Anterior cingulate cortex (tissue), 58 donors: ENCODE measurements around the gene LONP1.

Experiments
- DNase-seq, 58 donors: peaks; one replicate each; lab custom pipeline; 2025; lab: John Stamatoyannopoulos, UW

The LONP1 gene

DNA sequence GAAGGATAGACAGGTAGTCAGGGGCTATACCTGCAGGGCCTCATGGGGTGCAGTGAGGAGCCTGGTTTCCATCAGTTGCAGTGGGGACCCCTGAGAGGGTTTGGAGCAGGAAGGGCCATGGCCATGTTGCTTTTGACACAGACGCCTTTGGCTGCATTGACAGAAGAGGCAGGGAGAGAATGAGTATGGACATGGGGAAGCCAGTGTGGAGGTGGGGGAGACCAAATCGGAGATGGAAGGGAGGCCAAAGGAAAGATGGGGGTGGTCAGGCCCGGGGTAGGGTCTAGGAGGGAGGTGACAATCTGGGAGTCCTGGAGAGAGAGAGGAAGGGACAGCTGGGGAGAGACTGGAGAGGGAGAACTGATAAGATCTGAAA lies 37.9 kb downstream of the LONP1 start:
- DNase-seq, result no peak

DNA sequence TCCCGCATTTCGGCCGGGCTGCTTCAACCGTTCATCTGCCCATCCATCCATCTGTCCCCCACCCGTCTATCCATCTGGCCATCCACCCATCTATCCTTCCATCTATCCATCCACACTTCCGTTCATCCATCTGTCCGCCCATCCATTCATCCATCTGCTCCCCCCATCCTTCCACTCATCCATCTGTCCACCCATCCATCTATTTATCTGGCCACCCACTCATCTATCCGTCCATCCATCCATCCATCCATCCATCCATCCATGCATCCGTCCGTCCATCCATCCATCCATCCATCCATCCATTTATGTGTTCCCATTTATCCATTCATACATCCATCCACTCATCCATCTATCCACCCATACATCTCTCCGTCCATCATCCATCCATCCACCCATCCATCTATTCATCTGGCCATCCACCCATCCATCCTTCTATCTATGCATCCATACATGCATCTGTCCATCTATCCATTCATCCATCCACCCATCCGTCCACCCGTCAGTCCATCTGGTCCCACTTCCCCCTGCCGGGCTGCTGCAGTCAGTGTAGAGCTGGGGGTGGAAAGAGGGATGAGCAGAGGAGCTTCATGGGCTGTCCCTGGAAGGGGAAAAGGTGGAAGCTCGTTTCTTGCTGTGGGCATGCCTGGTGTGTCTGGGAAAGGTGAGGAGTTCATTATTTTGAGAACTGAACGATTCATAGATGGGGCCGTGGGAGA lies 38.4 kb downstream of the LONP1 start:
- peak in 2 of 58 donors; percentile 9 to 24 for DNase-seq

DNA sequence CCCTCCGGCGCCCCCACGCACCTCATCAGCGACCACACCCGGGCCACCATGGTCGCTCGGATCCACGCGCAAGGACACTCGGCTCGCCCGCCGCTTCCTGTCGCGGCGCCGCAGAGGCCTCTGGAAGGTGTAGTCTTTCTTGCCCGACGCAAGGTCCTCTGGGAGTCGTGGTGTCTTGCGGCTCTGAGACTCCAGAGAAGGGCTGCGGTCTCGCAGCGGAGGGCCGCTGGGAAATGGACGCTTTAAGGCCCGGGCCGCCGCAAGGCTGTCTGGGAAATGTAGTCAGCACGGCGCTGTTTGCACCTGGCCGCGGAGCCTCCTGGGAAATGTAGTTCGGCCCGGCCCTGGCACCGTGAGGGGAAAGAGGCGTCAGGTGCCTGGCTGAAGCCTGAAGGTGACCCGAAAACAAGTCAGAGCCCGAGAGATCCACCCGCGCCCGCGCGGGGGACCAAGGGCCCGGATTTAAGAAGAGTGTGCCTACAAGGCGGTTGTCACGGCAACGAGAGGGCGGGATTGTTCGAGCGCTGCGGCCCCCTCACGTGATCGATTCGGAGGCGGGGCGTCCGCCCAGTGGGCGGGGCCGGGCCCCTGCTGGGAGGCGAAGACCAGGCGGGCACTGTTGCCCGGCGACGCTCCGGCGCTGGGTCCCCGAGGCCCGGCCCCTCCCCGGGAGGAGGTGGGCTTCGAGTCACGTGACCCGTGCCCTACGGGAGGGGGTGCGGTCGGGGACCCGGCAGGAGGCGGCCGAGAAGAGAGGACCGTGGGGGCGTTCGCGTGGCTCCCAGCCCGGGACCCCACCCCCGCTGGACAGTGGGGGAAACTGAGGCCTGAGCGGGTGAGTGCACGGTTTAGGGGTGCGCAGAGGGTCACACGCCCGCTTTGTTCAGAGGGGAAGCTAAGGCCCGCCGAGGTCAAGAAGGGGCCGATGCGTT lies 39.2 kb downstream of the LONP1 start, which contains the start of the genes HSD11B1L and MICOS13:
Gene HSD11B1L (plus strand): TSS at position 591 of the 932 bp plus-strand sequence. CDS start 3,806 bp downstream, outside the sequence.
Gene MICOS13 (minus strand): TSS at position 80 of the 932 bp plus-strand sequence. CDS start 30 bp downstream, at position 50.
- peak; percentile 95 to 100 (median 99) for DNase-seq

DNA sequence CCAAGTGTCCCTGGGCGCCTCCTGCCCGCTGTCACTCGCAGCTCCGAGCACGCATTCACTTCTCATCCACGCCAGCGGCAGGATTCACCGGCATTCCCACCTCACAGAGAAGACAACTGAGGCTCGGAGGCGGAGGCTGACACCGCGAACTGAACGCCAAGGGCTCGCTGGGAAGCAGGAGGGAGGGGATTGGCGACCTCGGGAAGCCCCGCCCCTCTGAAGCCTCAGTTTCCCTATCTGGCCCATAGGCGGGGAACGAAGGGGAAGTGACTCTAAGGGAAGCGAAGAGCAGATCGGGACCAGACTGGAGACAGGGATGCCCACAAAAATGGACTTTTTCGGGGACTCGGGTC lies 39.9 kb downstream of the LONP1 start:
- peak in 21 of 58 donors; percentile 42 to 83 (median 72) for DNase-seq

DNA sequence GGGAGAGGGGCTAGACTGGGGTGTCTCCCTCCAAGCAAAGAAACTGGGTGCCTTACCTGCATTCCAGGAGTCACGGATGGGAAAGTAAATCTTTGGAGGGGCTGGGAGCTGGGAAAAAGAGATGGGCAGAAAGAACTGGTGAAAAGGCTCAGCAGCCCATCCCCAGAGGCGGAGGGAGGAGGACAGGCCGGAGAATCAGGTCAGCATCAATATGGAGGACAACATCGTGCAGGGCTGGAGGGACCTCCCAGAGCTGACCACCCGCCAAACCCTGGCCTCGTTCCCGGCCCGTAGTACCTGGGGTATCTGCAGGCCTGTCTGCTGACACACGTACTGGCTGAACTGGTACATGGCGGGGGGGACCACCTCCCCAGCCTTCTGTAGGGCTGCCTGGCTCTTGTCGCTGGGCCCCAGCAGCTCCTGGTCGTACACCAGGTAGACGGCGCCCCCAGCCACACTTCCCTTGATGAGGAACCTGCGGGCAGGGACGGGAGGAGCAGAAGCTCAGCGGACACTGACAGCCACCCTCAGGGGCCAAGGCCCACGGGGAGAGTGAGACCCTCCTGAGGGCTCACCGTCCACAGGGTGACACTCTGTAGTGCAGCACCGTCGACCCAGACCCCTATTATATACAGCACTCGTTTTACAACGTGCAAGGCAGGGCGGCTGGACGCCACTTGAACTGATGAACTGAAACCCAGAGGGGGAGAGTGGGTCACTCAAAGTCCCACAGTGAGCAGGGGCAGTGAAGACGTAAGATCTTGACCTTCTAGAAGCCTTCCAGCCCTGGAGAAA lies 40.5 kb downstream of the LONP1 start:
- peak in 1 of 58 donors; percentile 24 for DNase-seq

DNA sequence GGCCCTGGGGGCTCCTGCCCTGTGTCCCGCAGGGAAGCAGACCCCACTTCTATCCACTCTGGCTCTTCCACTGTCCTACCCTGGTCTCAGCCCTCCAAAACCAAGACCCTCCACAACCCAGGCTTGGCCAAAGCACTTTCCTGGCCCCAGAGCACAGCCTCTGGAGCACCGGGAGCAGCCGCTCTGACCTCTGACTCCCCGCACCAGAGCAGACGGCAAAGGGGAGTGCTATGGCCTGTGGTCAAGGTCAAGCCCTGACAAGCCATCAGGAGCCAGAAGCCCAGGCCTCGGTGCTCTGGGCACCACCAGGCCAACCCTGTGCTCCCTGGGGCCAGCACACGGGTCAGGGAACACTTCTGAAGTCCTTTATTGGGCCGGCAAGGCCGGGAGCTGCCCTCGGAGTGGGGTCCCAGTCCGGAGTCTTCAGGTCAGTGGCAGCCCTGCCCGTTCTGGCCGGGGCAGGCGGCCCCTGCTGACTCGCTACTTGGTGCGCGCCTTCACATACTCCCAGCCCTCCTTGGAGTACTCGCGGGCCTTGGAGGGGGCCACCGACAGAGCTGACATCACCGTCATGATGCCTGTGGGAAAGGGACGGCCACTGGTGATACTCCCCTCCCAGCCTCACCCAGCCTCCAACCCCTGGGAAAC lies 41.8 kb downstream of the LONP1 start:
- DNase-seq, result no peak

DNA sequence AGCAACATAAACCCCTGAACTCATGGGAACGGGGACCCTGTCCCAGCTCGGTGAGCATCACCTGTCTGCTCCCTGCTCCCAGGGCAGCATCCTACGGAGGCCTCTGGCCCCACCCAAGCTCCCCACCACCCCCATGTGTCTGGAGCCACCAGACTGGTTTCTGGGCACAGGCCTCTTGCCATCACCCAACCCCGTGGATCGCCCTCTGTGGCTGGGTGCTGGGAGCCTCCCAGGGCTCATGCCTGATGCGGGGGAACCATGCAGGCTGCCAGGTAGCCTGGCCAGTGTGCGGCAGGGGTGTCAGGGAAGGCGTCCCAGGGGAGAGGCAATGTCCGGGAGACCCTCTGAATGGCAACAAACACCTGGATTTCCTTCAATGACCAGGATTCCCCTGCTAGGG lies 42.4 kb downstream of the LONP1 start:
- no peak for DNase-seq

DNA sequence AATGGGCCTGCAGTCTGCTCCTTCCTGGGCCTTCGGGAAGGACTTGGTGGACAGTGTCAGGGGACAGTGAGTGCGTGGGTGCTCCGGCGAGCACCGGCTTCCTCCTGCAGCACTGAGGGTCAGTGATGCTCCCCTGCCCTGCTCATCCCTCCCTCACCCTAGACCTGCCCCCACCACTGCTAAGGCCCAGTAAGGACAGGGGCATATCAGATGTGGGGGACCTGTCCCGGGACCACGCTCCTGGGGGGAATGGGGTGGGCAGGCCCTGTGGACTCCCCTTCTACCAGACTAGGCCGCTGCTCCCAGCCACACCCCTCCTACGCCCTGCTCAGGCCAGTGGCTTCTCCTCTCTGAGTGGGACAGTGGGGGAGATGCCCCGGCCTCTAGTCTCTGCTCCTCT lies 42.8 kb downstream of the LONP1 start:
- DNase-seq, result no peak

DNA sequence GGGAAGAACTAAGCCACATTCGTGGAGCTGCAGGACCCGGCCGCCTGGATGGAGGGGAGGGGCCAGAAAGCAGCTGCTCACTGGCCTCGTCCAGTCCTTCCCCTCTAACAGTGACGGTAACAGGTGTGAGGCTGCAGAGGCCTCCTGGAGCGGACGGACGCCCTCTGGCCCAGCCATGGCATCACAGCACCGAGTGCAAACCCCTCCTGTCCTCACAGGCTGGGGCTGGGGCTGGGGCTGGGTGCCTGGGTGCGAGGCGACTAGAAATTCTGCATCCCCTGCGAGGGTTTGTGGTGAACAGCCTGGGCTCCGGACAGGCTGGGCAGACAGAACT lies 43.2 kb downstream of the LONP1 start:
- DNase-seq, result no peak

DNA sequence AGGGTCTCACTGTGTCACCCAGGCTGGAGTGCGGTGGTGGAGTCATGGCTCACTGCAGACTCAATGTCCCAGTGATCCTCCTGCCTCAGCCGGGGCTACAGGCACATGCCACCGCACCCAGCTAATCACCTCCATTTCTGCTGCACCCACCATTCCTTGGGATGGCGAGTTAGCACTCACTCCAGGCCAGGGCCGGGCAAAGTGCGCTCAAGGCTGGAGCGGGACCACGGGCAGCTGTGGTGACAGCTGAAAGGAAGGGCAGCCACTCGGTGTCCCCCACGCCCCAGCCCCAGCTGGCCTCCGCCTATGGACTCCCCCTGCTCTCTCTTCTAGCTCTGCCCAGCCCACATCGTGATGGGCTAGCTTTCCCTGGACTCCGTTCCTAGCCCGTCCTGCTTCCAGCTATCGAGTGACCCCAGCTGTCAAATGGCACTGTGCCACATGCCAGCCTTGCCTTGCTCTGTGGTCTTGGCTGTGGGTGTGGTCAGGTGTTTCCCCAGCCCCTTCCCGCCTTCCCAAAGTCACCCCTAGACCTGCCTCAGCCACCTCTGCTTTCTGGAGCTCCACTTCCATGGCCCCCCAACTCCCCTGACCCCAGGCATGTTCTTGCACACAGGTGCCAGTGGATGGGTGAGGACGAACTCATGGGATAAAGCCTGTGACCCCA lies 43.7 kb downstream of the LONP1 start:
- DNase-seq, result no peak

DNA sequence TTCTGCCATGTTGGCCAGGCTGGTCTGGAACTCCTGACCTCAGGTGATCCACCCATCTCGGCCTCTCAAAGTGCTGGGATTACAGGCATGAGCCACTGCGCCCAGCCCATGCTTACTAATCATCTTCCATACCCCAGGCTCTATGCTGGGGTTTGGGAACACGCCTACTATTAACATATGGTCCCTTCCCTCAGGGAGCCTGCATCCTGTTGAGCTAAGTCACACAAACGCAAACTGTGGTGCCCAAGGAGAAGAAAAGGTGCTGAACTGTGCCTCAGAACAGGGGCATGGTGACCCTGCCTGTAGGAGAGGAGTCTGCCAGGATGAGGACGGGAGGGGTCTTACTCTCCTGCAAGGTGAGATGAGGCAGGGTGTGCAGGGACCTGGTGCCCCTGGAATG lies 45.2 kb downstream of the LONP1 start:
- DNase-seq, result no peak

DNA sequence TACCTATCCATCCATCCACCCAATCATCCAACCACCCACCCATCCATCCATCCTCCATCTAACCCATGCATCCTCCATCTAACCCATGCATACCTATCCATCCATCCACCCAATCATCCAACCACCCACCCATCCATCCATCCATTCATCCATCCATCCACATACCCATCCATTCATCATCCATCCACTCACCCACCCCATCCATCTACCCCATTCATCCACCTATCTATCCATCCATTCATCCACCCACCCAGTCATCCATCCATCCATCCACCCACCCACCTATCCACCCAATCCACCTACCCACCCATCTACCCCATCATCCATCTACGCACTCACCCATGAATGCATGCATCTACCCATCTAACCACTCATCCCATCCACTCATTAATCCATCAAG lies 46.2 kb downstream of the LONP1 start:
- no peak for DNase-seq

DNA sequence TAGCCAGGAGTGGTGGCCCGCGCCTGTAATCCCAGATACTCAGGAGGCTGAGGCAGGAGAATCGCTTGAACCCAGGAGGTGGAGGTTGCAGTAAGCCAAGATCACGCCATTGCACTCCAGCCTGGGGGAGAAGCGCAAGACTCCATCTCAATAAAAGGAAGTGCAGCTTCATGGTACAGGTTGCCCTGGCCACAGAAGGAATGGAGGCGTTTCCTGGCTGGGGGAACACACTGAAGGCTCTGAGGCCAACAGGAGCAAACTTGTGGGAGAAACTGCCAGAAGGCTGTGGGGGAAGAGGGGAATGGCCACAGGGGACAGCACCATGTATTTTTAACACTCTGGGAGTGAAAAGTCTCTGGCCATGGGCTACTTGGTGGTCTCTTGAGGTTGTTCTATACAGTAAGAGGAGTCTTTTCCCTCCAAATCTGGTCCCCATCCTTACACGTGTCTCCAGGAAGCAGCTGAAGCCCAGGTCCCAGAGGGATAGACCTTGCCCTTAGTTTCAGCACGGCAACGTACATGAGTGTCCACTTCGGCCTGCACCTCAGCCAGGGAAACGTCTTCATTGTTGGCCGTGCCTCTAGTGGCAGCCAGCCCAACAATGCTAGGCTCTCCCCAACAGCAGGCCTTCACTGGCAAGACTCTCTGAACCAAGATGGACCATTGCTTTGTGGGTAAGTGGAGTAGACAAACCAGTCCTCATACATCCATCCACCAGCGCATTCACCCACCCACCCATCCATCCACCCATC lies 47.1 kb downstream of the LONP1 start:
- no peak for DNase-seq

DNA sequence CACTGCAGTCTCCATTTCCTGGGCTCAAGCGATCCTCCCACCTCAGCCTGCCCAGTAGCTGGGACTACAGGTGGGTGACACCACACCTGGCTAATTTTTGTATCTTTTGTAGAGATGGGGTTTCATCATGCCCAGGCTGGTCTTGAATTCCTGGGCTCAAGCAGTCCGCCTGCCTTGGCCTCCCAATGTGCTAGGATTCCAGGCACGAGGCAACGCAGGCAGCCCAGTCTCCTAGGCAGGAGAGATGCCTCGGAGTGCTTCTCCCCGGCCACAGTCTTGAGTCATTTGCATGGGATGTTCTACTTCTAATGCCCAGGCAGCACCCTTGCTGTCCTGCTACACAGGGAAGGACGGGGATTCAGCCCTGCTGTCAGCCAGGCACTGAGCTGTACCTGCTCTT lies 48.3 kb downstream of the LONP1 start:
- no peak for DNase-seq

DNA sequence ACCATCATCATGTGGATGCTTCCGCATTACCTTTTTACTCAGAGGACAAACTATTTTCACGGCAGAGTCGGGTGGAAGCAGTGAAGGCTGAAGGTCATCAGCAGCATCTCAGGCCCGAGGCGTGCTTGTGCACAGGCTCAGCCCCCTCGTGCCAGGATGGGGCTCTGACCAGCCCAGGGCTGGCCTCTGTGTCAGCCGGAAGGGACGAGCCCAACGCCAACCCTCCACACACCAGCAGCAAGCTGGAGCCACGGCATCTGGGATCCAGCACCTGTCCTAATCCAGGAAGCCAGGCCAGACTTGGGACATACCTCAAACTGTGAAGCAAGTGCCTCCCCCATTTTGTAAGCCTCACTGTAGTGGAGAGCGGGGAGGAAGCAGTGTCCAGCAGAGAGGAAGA lies 50.7 kb downstream of the LONP1 start:
- DNase-seq, result no peak

DNA sequence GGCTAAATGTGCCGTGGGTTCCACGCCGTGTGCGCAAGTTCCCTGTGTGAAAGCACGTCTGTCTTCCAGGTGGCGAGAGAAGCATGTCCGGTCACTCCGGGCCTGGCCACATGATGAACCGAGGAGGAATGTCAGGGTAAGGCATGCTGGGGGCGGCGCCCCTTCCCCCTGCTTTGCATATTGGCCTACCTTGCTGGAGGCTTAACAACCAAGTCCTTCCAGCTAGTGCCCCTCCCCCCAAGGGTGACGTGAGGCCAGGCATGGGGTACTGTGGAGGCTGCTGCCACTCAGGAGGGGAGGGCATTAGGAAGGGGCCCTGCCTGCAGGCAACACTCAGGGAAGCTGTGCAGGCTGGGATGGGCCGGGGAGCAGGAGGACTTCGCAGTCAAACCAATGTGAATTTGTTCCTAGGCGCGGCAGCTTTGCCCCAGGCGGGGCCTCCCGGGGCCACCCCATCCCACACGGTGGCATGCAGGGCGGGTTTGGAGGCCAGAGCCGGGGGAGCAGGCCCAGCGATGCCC lies 52.1 kb downstream of the LONP1 start:
- no peak for DNase-seq

DNA sequence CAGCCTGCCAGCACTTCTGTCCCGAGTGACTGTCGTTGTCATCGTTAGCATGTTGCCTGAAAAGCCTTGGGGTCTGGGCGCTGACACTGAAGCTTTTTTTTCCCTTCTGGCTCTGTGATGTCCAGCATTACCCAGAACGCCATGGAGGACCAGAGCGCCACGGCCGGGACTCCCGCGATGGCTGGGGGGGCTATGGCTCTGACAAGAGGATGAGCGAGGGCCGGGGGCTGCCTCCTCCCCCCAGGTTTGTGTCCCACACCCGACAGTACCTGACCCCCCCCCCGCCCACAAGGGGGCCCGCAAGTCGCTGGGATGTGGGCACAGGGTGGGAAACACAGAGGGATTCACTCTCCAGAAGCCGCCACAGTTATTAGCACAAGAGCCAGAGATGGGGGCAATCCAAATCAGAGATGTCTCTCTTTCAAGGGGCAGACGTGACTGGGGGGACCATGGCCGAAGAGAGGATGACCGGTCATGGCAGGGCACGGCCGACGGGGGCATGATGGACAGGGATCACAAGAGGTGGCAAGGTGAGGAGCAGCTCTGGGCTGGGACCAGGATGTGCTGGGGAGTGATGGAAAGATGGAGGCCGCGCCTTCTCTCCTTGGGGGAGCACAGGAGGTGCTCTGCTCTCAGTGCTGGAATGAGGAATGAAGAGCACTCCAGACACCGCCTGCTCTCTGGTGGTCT lies 52.9 kb downstream of the LONP1 start:
- DNase-seq, result no peak

DNA sequence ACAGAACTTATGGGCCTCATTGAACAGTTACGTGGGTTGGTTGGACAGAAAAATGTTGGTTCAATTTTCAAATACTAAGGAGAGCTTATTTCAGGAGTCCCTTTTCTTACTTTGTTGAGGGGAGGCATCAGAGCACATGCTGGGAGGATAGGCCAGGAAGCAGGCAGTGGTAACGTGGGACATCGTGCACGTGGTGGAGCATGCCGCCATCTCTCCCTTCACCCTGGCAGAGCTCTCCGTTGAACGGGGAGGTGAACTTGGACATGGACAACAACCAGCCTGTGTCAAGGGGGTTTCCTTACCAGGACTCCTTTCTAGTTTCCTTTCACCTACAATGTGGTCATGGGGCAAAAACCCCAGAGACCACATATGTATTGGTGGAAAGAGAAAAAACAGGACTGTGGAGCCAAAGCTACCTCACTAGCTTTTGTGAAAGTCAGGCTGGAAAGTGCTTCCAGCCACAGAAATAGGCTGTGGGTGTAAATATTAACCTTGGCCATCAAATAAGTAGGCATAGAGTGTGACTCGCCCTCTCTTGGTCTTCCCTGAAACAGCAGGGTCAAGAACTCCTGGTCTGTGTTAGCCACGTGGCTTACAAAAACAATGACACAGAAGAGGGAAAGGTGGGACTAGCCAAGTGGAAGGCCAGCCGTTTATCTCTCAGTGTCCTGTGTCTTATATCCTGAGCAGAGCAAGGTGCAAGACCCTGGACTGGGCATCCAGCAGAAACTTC lies 54.0 kb downstream of the LONP1 start:
- no peak for DNase-seq
